SU-DHL-6 (cell line): ENCODE results near the gene CSTB.

Source experiments
- H2AFZ ChIP-seq: fragments of 200-600 bp; sonication (generic); 2 replicates; pipeline ENCODE4 v1.6.1; 2014; ENCODE audit warnings: low read depth, mild to moderate bottlenecking, moderate library complexity, mixed read lengths, antibody characterized with exemption, low read length; ENCODE audit not compliant: severe bottlenecking
- H3F3A ChIP-seq: fragments of 200-600 bp; shearing (Covaris generic); 2 replicates; pipeline ENCODE4 v1.6.0; 2016; ENCODE audit warnings: antibody characterized with exemption, mild to moderate bottlenecking; ENCODE audit not compliant: insufficient read depth
- H3K27ac ChIP-seq: fragments of 200-600 bp; sonication (generic); 2 replicates; pipeline ENCODE4 v1.5.1; 2016; ENCODE audit warnings: low read depth, mild to moderate bottlenecking, low read length, moderate library complexity, mixed read lengths
- H3K27me3 ChIP-seq: fragments of 200-600 bp; sonication (generic), shearing (Covaris generic); 2 replicates; pipeline ENCODE4 v1.6.0; 2014; ENCODE audit warnings: mild to moderate bottlenecking, low read length
- H3K36me3 ChIP-seq: fragments of 200-600 bp; sonication (generic); 2 replicates; pipeline ENCODE4 v1.6.1; 2014; ENCODE audit warnings: mild to moderate bottlenecking, low read length, mixed read lengths
- H3K4me2 ChIP-seq: fragments of 300-600, 200-600 bp; shearing (Covaris generic), sonication (generic); 2 replicates; pipeline ENCODE4 v1.6.0; 2014; ENCODE audit warnings: low read length, low read depth, mild to moderate bottlenecking; ENCODE audit not compliant: poor library complexity, severe bottlenecking
- H3K4me3 ChIP-seq: fragments of 200-600 bp; sonication (generic); 2 replicates; pipeline ENCODE4 v1.5.1; 2014; ENCODE audit warnings: antibody characterized with exemption, low read length, mild to moderate bottlenecking, mixed read lengths; ENCODE audit not compliant: insufficient read depth, poor library complexity, severe bottlenecking
- H3K79me2 ChIP-seq: fragments of 200-600 bp; sonication (generic); 2 replicates; pipeline ENCODE4 v1.6.1; 2014; ENCODE audit warnings: mild to moderate bottlenecking, low read length, moderate library complexity; ENCODE audit not compliant: insufficient read depth
- H3K9ac ChIP-seq: fragments of 200-600 bp; sonication (generic); 2 replicates; pipeline ENCODE4 v1.7.0; 2014; ENCODE audit warnings: mild to moderate bottlenecking, low read length
- H3K9me2 ChIP-seq: fragments of 200-600 bp; sonication (generic); replicated peaks from 2 replicates; pipeline ENCODE4 v1.6.1; 2014; ENCODE audit warnings: low read length; ENCODE audit not compliant: insufficient read depth
- H3K9me3 ChIP-seq: fragments of 200-600 bp; sonication (generic); 2 replicates; pipeline ENCODE4 v1.6.1; 2014; ENCODE audit warnings: low read length, mixed read lengths; ENCODE audit not compliant: insufficient read depth
- H4K20me1 ChIP-seq: fragments of 200-600 bp; sonication (generic); 2 replicates; pipeline ENCODE4 v1.6.1; 2014; ENCODE audit warnings: low read depth, mild to moderate bottlenecking, antibody characterized with exemption, low read length, moderate library complexity, mixed read lengths
- CTCF ChIP-seq: fragments of 200-600 bp; sonication (generic); IDR thresholded peaks from one replicate; pipeline ENCODE4 v1.5.1; 2017; ENCODE audit warnings: antibody characterized with exemption, mild to moderate bottlenecking, low read length, moderate library complexity; ENCODE audit not compliant: insufficient read depth, poor library complexity, severe bottlenecking
- EZH2phosphoT487 ChIP-seq: fragments of 200-600 bp; sonication (generic), shearing (Covaris generic); conservative IDR thresholded peaks from 2 replicates; pipeline ENCODE4 v1.6.1; 2018; ENCODE audit warnings: mild to moderate bottlenecking, antibody characterized with exemption, low read length, moderate library complexity, mixed read lengths

The CSTB gene

GRCh38 chr21:43786807-43787440 is 10.8 kb upstream of the CSTB start:
- no peak overlapping the region for H3K9ac ChIP-seq
- H4K20me1 ChIP-seq, result no peaks in the 10 kb centered on the region
- no peak overlapping the region for H2AFZ ChIP-seq
- H3K36me3 ChIP-seq, result no peaks in the 10 kb centered on the region
- no peak for TF ChIP-seq EZH2phosphoT487
- TF ChIP-seq CTCF, result no peak
- no peaks in the 10 kb centered on the region for H3K27me3 ChIP-seq
- H3K9me2 ChIP-seq, result no peaks in the 10 kb centered on the region
- no peak overlapping the region for H3K4me2 ChIP-seq
- no peaks in the 10 kb centered on the region for H3K9me3 ChIP-seq
- H3K4me3 ChIP-seq, result no peak overlapping the region
- no peak overlapping the region for H3K27ac ChIP-seq
- H3F3A ChIP-seq, result no peaks in the 10 kb centered on the region
- H3K79me2 ChIP-seq, result peaks cover 25% of the 10 kb centered on the region

- H3K79me2 ChIP-seq, result peaks cover 20% of the 10 kb centered on the region
- no peak overlapping the region for H3K4me3 ChIP-seq
These were observed 10.2 kb upstream of the CSTB start for GRCh38 chr21:43786300-43786806.

GRCh38 chr21:43785134-43785533 is 9.0 kb upstream of the CSTB start:
- H2AFZ ChIP-seq, result no peak overlapping the region
- no peak overlapping the region for H3K27ac ChIP-seq
- TF ChIP-seq CTCF, result no peak
- TF ChIP-seq EZH2phosphoT487, result no peak
- H3K9me2 ChIP-seq, result no peaks in the 10 kb centered on the region
- no peaks in the 10 kb centered on the region for H4K20me1 ChIP-seq
- H3K9ac ChIP-seq, result no peak overlapping the region
- no peaks in the 10 kb centered on the region for H3F3A ChIP-seq
- peaks cover 8% of the 10 kb centered on the region for H3K79me2 ChIP-seq
- no peaks in the 10 kb centered on the region for H3K36me3 ChIP-seq
- H3K4me3 ChIP-seq, result no peak overlapping the region
- H3K27me3 ChIP-seq, result no peaks in the 10 kb centered on the region
- H3K9me3 ChIP-seq, result no peaks in the 10 kb centered on the region
- no peak overlapping the region for H3K4me2 ChIP-seq

More at GRCh38 chr21:43786300-43786806, 10.2 kb upstream of the CSTB start:
- Histone ChIP-seq H3K27ac (no peak overlapping the region), H3K4me2 (no peak overlapping the region), H4K20me1 (no peaks in the 10 kb centered on the region), H3K27me3 (no peaks in the 10 kb centered on the region), H3K9me2 (no peaks in the 10 kb centered on the region), H2AFZ (no peak overlapping the region), H3K9ac (no peak overlapping the region), H3K9me3 (no peaks in the 10 kb centered on the region), H3K36me3 (no peaks in the 10 kb centered on the region), H3F3A (no peaks in the 10 kb centered on the region)
- TF ChIP-seq CTCF (no peak), EZH2phosphoT487 (no peak)
